ENCODE results near the gene SH2D2A.

GRCh38 chr1:156851779-156852417 lies 35.2 kb upstream of the SH2D2A start:
- TF ChIP-seq CTCF (IDR thresholded peaks at IDR 0.05; ENCODE audit: insufficient read depth, low read length, poor library complexity, severe bottlenecking) (no peak), EZH2phosphoT487 (conservative IDR thresholded peaks at IDR 0.05; ENCODE audit: low read length) (no peak)

Measured in SU-DHL-6 (cell line).